HG02981 (cell line): ENCODE data around the gene LRMDA.

Source experiments
- ATAC-seq: cut with Tn5 transposase; IDR thresholded peaks from one replicate; pipeline ENCODE4 v1.9.1; 2021; ENCODE audit warnings: mild to moderate bottlenecking, moderate library complexity; ENCODE audit not compliant: unreplicated experiment

The LRMDA gene

DNA sequence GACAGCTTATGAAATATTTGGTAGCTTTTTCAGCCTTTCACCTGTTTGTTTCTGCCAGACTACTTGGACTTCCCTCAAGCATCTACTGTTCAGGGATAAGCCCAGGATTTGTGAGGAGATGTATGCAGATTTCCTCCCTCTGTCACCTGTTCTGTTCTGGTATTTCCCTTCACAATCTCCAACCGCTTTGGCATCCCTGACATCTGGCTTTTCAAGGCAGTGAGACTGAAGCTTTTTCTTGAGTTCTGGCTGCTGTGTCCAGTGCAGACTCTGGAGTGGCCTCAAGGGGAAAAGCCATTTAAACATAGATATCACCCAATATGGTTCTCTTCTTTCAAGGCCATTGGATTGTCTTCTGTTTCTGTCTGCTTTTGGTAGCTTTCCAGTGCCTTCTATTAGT is 369.7 kb downstream of the LRMDA start:
- ATAC-seq, result no peak

GRCh38 chr10:75801661-75802060 is 370.2 kb downstream of the LRMDA start:
- ATAC-seq, result no peak

GRCh38 chr10:75803121-75803520 is 371.7 kb downstream of the LRMDA start:
- no peak for ATAC-seq

- ATAC-seq, result no peak
Observed at GRCh38 chr10:75803816-75804552, 372.6 kb downstream of the LRMDA start.

DNA sequence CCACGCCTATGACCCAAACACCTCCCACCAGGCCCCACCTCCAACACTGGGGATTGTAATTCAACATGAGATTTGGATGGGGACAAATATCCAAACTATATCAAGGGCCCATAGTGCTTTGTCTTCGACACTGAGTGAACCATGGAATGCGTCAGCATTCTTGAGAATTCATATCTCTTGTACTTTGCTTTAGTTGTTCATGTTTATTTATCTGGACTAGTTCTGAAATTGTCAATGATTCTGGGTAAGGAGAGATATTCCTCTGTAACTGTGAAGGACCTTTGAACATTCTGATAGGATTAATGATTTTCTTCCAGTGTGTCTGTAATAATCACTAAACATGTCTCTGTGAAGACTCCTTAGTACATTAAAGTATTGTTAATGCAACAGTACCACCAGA is 374.8 kb downstream of the LRMDA start:
- ATAC-seq, result no peak

GRCh38 chr10:75807456-75807855 is 376.0 kb downstream of the LRMDA start:
- ATAC-seq, result no peak

DNA sequence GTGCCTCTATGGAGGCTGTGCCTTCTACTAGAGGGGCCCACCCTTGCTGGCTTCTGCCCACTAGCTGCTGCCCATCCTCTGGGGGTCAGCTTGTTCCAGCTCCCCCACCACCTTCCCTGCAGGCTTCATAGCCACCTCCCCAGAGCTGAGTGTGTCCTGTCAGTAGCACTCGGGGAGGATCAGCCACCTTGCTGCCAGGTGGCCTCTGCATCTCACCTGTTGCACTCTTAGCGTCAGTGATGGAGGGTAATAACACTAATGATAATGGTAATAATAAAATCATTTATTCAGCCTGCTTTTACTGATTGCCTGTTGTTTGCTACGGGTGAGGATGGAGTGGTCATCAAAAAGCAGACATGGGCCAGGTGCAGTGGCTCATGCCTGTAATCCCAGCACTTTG is 377.6 kb downstream of the LRMDA start:
- ATAC-seq, result no peak

- ATAC-seq, result no peak
Observed at GRCh38 chr10:75814014-75814413, 382.6 kb downstream of the LRMDA start.

GRCh38 chr10:75815066-75815465 is 383.6 kb downstream of the LRMDA start:
- no peak for ATAC-seq

DNA sequence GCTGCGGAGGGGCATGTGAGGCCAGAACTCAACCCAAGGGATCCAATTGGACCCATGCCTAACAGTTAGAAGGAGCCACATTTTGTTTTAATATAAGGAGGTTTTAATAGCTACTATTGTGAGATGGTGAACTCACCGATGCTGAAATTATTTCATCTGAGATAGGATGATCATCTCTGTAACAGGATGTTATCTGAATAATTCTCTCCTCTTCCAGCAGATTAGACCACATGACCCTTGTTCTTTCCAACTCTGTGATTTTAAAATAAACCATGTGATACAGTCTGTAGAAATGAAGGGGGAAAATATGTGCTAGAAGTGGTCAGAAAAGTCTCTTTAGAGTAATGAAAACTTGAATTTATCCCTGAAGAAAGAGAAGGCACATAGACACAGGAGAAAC is 385.8 kb downstream of the LRMDA start:
- ATAC-seq, result no peak

- no peak for ATAC-seq
Observed at GRCh38 chr10:75818552-75818951, 387.1 kb downstream of the LRMDA start.

GRCh38 chr10:75825235-75825634 is 393.8 kb downstream of the LRMDA start:
- ATAC-seq, result no peak

DNA sequence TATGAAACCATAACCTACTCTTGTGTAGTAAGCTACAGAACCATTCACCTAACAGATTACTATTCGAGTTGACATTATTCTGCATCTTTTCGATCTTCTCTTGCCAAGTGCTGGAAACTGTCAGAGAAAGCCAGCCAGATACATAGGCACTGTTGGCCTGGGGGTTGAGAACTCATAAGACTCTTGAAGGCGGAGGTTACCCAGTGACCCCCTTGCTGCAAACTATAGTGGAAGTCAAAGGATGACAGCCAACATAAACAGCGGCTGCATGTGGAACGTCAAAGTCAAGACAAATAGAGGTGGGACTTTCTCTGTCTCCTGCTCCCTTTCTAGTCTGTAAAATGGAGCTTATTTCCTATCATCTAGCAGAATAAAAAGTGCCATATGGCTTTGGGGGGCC is 394.2 kb downstream of the LRMDA start:
- ATAC-seq, result no peak

GRCh38 chr10:75826846-75827245 is 395.4 kb downstream of the LRMDA start:
- no peak for ATAC-seq

DNA sequence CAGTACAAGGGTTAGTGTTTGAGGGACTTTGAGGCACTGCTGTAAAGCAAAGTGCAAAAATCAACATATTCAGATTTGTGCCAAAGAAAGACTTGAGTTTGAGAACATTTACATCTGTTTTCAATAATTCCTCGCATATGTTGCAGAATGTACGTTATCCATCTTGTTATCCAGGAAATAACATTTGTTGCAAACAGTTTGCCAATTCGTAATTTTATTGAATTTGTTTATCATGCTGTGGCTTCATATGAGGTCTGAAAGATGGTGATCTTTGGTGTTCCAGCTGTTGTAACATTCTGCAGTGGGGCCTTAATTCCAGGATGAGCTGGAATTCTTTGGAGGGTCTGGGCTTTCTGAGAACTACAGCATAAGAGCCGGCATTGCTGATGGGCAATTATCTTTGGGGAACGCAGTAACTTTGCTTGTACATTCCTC is 396.2 kb downstream of the LRMDA start:
- no peak for ATAC-seq

- no peak for ATAC-seq
Observed at GRCh38 chr10:75828413-75828812, 397.0 kb downstream of the LRMDA start.

- no peak for ATAC-seq
Observed at GRCh38 chr10:75836064-75836463, 404.6 kb downstream of the LRMDA start.

GRCh38 chr10:75838486-75838885 is 407.1 kb downstream of the LRMDA start:
- ATAC-seq, result no peak

- no peak for ATAC-seq
Observed at GRCh38 chr10:75839020-75839419, 407.6 kb downstream of the LRMDA start.

GRCh38 chr10:75841266-75841665 is 409.8 kb downstream of the LRMDA start:
- ATAC-seq, result no peak

GRCh38 chr10:75845176-75845947 is 413.9 kb downstream of the LRMDA start:
- no peak for ATAC-seq

- ATAC-seq, result no peak
Observed at GRCh38 chr10:75847477-75847876, 416.1 kb downstream of the LRMDA start.
